K562 (cell line): Measurements from ENCODE around the gene SP4. TPM values are rescaled to one million over a fixed set of nuclear protein-coding genes. Genes with fewer than 3 reads are reported as not detected.

Experiments
- ATAC-seq: fragments of 200-7000 bp; cut with Tn5 transposase; 3 replicates; pipeline ENCODE4 v1.9.1; 2020; ENCODE audit warnings: moderate library complexity
- BruUV-seq: library from RNA; stranded (reverse); fragments of 400-500 nt; replicated peaks from 2 replicates; lab custom pipeline; 2021; lab: Mats Ljungman, UMichigan
- CTCF ChIA-PET: fragments of 300-600 bp; formaldehyde crosslinking; extraction: SDS; loops from one replicate; lab custom pipeline; 2021; ENCODE audit warnings: low intra/inter-chr PET ratio; lab: Yijun Ruan, JAX
- POLR2A ChIA-PET: fragments of 300-600, 350-650 bp; sonication (Branson Sonifier 250); formaldehyde crosslinking; extraction: SDS; loops from one replicate; lab custom pipeline; 2021; ENCODE audit warnings: antibody characterized with exemption, inconsistent platforms; lab: Yijun Ruan, JAX
- DNase-seq, 4 experiments: peaks; one replicate each; pipeline versions ENCODE4 v3.0.0 to v3.0.0-alpha.2; 2011 to 2018; ENCODE audit warnings: low spot score in 3 of 4, mixed read lengths in 3 of 4; ENCODE audit errors: extremely low read depth in 1 of 4
- FAIRE-seq: peaks from 2 replicates; lab custom pipeline; 2011; peaks lifted over from hg19 to GRCh38; lab: Jason Lieb, UNC
- H2AFZ ChIP-seq: 2 replicates; pipeline ENCODE4 v1.6.0; 2011; ENCODE audit warnings: low read depth, low read length, control low read depth, inconsistent platforms
- H3K27ac ChIP-seq: fragments of 200-600 bp; 3 replicates; pipeline ENCODE4 v1.8.0; 2011; ENCODE audit warnings: low read depth, mild to moderate bottlenecking, control low read depth, inconsistent platforms, low read length, moderate library complexity, mixed read lengths; ENCODE audit errors: extremely low read depth
- H3K27me3 ChIP-seq, 2 experiments: fragments of 300-600 bp in 1 of 2; 2 replicates in 1 of 2; 3 replicates in 1 of 2; pipeline versions ENCODE4 v1.6.0 to v1.8.0; 2011; ENCODE audit warnings: inconsistent platforms in 2 of 2, low read length in 2 of 2, mild to moderate bottlenecking in 1 of 2, mixed read lengths in 1 of 2, moderate library complexity in 1 of 2; ENCODE audit not compliant: control insufficient read depth in 2 of 2, insufficient read depth in 2 of 2
- H3K36me3 ChIP-seq: fragments of 300-600 bp; 3 replicates; pipeline ENCODE4 v1.8.0; 2011; ENCODE audit warnings: mild to moderate bottlenecking, low read length, inconsistent platforms; ENCODE audit not compliant: control insufficient read depth, insufficient read depth
- H3K4me1 ChIP-seq, 2 experiments: fragments of 200-600 bp in 1 of 2; replicated peaks in 1 of 2; 2 replicates in 1 of 2; 3 replicates in 1 of 2; pipeline versions ENCODE4 v1.5.1 to v1.8.0; 2011; ENCODE audit warnings: inconsistent platforms in 2 of 2, low read length in 2 of 2, mild to moderate bottlenecking in 1 of 2, mixed read lengths in 1 of 2, moderate library complexity in 1 of 2; ENCODE audit not compliant: control insufficient read depth in 2 of 2, insufficient read depth in 2 of 2
- H3K4me2 ChIP-seq: 2 replicates; pipeline ENCODE4 v1.6.1; 2011; ENCODE audit warnings: low read length, control low read depth, inconsistent platforms, mixed read lengths; ENCODE audit not compliant: insufficient read depth
- H3K4me3 ChIP-seq: fragments of 200-600 bp; sonication (generic), shearing (Covaris generic); 2 replicates; pipeline ENCODE4 v1.5.1; 2016; ENCODE audit warnings: control low read depth, inconsistent platforms
- H3K79me2 ChIP-seq: fragments of 200-600 bp; 3 replicates; pipeline ENCODE4 v1.8.0; 2011; ENCODE audit warnings: low read length, inconsistent platforms; ENCODE audit not compliant: control insufficient read depth, insufficient read depth
- H3K9ac ChIP-seq, 2 experiments: 2 replicates each; pipeline versions ENCODE4 v1.6.0 to v1.6.1; 2011; ENCODE audit warnings: low read depth in 2 of 2, low read length in 2 of 2, control low read depth in 1 of 2, inconsistent platforms in 1 of 2, mild to moderate bottlenecking in 1 of 2, mixed read lengths in 1 of 2; ENCODE audit not compliant: insufficient read depth in 1 of 2
- H3K9me1 ChIP-seq: one replicate; pipeline ENCODE4 v1.6.0; 2011; ENCODE audit warnings: inconsistent platforms, mild to moderate bottlenecking, low read length, moderate library complexity; ENCODE audit not compliant: control insufficient read depth, insufficient read depth
- H3K9me3 ChIP-seq: replicated peaks from 2 replicates; pipeline ENCODE4 v1.5.1; 2011; ENCODE audit warnings: low read depth, low read length, inconsistent platforms; ENCODE audit not compliant: control insufficient read depth, insufficient read depth
- H4K20me1 ChIP-seq: replicated peaks from 2 replicates; pipeline ENCODE4 v1.6.1; 2011; ENCODE audit warnings: low read length, inconsistent platforms, mixed read lengths; ENCODE audit not compliant: control insufficient read depth, insufficient read depth
- E4F1 ChIP-seq: fragments of 250-450 bp; sonication (Bioruptor Pico); IDR thresholded peaks from 2 replicates; pipeline ENCODE4 v1.5.0; 2021; ENCODE audit warnings: mild to moderate bottlenecking, borderline replicate concordance
- ELF1 ChIP-seq: fragments of 200-800 bp; sonication (Bioruptor generic); IDR thresholded peaks from 2 replicates; pipeline ENCODE4 v1.6.1; 2016; ENCODE audit warnings: missing genetic modification characterization, missing compliant biosample characterization
- FOSL1 ChIP-seq: fragments of 200-800 bp; sonication (Bioruptor generic); conservative IDR thresholded peaks from 2 replicates; pipeline ENCODE4 v1.6.1; 2016; ENCODE audit warnings: missing genetic modification characterization, missing compliant biosample characterization
- KHSRP ChIP-seq: fragments of 450-650 bp; IDR thresholded peaks from 2 replicates; pipeline ENCODE4 v1.6.1; 2017
- NELFE ChIP-seq: IDR thresholded peaks from 2 replicates; pipeline ENCODE4 v1.6.1; 2011; ENCODE audit warnings: mild to moderate bottlenecking; ENCODE audit not compliant: insufficient read depth, insufficient read length
- PYGO2 ChIP-seq: fragments of 450-650 bp; IDR thresholded peaks from 2 replicates; pipeline ENCODE4 v1.6.1; 2016; ENCODE audit warnings: mild to moderate bottlenecking, missing genetic modification characterization, moderate library complexity, missing compliant biosample characterization
- RBM22 ChIP-seq: fragments of 200-400 bp; formaldehyde crosslinking; IDR thresholded peaks from 2 replicates; pipeline ENCODE4 v1.6.1; 2018; ENCODE audit warnings: low read length, low read depth; ENCODE audit not compliant: poor library complexity, severe bottlenecking
- SMARCE1 ChIP-seq: fragments of 450-650 bp; IDR thresholded peaks from 2 replicates; pipeline ENCODE4 v1.7.1; 2016; ENCODE audit warnings: mild to moderate bottlenecking
- WGBS: fragments of 100-300 bp; shearing (Covaris generic); methylation state at CpG from one replicate; pipeline ENCODE4 v1.1.6; 2016; ENCODE audit warnings: low coverage, mixed read lengths; ENCODE audit not compliant: insufficient coverage; ENCODE audit errors: missing lambda C conversion rate; 5-methylcytosine and 5-hydroxymethylcytosine counted together
- in situ Hi-C: fragments of 300-500 bp; cut with MboI; formaldehyde crosslinking; loops from 4 replicates; pipeline ENCODE4 v1.15.0; 2018; ENCODE audit warnings: inconsistent platforms, mixed read lengths
- intact Hi-C: fragments of 100-400 bp; cut with micrococcal nuclease; formaldehyde crosslinking; loops from 2 replicates; pipeline ENCODE4 v1.14.2; 2022
- polyA plus RNA-seq, 8 experiments: library from polyadenylated mRNA; depleted of rRNA in 4 of 8; stranded (reverse) in 5 of 8; unstranded in 3 of 8; fragments of >200 nt; fragmentation: Nextera tagmentation in 2 of 8; fragmentation: Illumina TruSeq in 1 of 8; extraction: Ambion mirVana in 2 of 8; extraction: Trizol in 1 of 8; gene quantifications; 2 replicates each; pipeline versions ENCODE4 v1.2.1 to v1.2.3, GENCODE V29; 2011 to 2014; ENCODE audit warnings: inconsistent platforms in 1 of 8, missing spikeins in 1 of 8
- total RNA-seq, 7 experiments: library from RNA; depleted of rRNA in 6 of 7; stranded (reverse); fragments of >200 nt in 6 of 7; fragmentation: Illumina TruSeq in 2 of 7; extraction: Trizol in 2 of 7; gene quantifications; 2 replicates each; pipeline versions ENCODE4 v1.2.1 to v1.2.3, GENCODE V29; 2011 to 2021; ENCODE audit warnings: low replicate concordance in 1 of 7
- TF ChIP-seq, protein P1 (sequence below): fragments of 450-650 bp; formaldehyde crosslinking; IDR thresholded peaks from 2 replicates; pipeline ENCODE4 v1.4.0; 2020; ENCODE audit warnings: mild to moderate bottlenecking, moderate library complexity

SP4 gene
- total and polyA plus RNA-seq, 9 of the 15 experiments (the other 6 are each of a cell fraction or from before 2014, with no cell fraction given): 2.4 to 9.4 (median 4.5) TPM

DNA sequence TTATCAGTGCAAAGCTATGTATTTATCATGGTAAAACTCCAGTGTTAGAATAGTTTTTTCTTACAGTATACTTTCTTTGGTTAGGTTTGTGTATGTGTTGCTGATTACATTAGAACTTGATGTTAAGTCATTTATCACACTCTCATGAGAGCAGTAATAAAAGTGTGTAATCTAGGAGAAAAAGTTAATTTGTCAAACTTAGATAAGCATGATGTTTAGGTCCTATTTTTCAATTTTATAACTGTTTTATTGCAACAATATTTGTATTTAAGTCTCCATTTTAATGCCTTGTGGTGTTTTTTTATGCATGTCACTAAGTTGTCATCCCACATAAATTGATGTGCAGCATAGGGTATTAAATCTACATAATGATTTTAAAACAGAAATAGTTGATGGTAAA is 86.2 kb downstream of the SP4 start:
- POLR2A ChIA-PET: no interaction called here
- no peaks in the 10 kb centered on the region for H3K9me1 ChIP-seq
- H2AFZ ChIP-seq: no peak overlapping the region
- H3K4me1 ChIP-seq: no peaks in the 10 kb centered on the region
- intact Hi-C loops: no loop called here
- no peaks in the 10 kb centered on the region for H3K79me2 ChIP-seq
- H3K9ac ChIP-seq: no peak overlapping the region
- no peaks in the 10 kb centered on the region for H3K36me3 ChIP-seq
- ATAC-seq (no peak), FAIRE-seq (no peak), DNase-seq (no peak)
- in situ Hi-C loops: no loop called here
- H3K9me3 ChIP-seq: no peaks in the 10 kb centered on the region
- H3K4me3 ChIP-seq: no peak overlapping the region
- no peak overlapping the region for H3K27ac ChIP-seq
- H3K4me2 ChIP-seq: no peak overlapping the region
- no peak for TF ChIP-seq NELFE
- no TSS peak for BruUV-seq
- H3K27me3 ChIP-seq: no peaks in the 10 kb centered on the region
- H4K20me1 ChIP-seq: no peaks in the 10 kb centered on the region
- CTCF ChIA-PET: no interaction called here

GRCh38 chr7:21524680-21525079 is 96.8 kb downstream of the SP4 start:
- Histone ChIP-seq H3K9me3 (no peaks in the 10 kb centered on the region), H3K27me3 (no peaks in the 10 kb centered on the region), H3K27ac (no peak overlapping the region), H3K9me1 (no peaks in the 10 kb centered on the region), H3K4me2 (no peak overlapping the region), H4K20me1 (no peaks in the 10 kb centered on the region), H3K4me3 (no peak overlapping the region), H3K36me3 (no peaks in the 10 kb centered on the region), H3K79me2 (no peaks in the 10 kb centered on the region), H3K9ac (no peak overlapping the region), H2AFZ (no peak overlapping the region), H3K4me1 (no peaks in the 10 kb centered on the region)
- DNase-seq: no peak
- ChIA-PET CTCF (no interaction called here), POLR2A (no interaction called here)
- BruUV-seq: no TSS peak
- ATAC-seq: no peak
- WGBS: 0% methylated on average over 1 of the region's 1 CpG
- in situ Hi-C loops (no loop called here), intact Hi-C loops (no loop called here)
- TF ChIP-seq PYGO2: no peak
- no peak for TF ChIP-seq KHSRP
- TF ChIP-seq RBM22: no peak
- TF ChIP-seq, protein P1, sequence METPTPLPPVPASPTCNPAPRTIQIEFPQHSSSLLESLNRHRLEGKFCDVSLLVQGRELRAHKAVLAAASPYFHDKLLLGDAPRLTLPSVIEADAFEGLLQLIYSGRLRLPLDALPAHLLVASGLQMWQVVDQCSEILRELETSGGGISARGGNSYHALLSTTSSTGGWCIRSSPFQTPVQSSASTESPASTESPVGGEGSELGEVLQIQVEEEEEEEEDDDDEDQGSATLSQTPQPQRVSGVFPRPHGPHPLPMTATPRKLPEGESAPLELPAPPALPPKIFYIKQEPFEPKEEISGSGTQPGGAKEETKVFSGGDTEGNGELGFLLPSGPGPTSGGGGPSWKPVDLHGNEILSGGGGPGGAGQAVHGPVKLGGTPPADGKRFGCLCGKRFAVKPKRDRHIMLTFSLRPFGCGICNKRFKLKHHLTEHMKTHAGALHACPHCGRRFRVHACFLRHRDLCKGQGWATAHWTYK (CRISPR knock-in tag): no peak
- no peak for TF ChIP-seq ELF1 (tag)
- no peak for TF ChIP-seq SMARCE1
- no peak for TF ChIP-seq E4F1 (CRISPR knock-in tag)
- TF ChIP-seq FOSL1 (tag): no peak
- FAIRE-seq: no peak
